SHP77 treated with DMSO at 0.1 percent for 48 hours (cell line): ENCODE data around the gene GRIN2A.
"Not testable (repeated sequence)": the region's sequence is repeated elsewhere in the genome, so short reads cannot be mapped to it uniquely, and the experiment has no call there.

Experiments
- DNase-seq: peaks from one replicate; lab custom pipeline; 2025; lab: John Stamatoyannopoulos, UW

GRIN2A gene

DNA sequence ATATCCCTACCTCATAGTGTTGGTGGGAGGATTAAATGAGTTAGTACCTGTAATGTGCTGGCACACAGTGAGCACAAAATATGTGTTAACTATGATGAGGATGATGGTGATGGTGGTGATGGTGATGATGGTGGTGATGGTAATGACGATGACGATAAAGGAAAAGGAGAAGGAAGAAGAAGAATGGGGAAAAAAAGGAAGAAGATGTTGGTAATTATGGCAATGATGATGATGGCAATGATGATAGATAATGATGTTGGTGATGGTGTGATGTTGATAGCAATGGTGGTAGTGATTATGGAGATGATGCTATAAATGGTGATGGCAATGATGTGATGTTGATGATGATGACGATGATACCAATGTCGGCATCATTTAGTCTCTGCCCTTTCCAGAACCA, 270.2 kb downstream of the GRIN2A start:
- no peak for DNase-seq

GRCh38 chr16:9911231-9911630, 271.0 kb downstream of the GRIN2A start:
- no peak for DNase-seq

DNA sequence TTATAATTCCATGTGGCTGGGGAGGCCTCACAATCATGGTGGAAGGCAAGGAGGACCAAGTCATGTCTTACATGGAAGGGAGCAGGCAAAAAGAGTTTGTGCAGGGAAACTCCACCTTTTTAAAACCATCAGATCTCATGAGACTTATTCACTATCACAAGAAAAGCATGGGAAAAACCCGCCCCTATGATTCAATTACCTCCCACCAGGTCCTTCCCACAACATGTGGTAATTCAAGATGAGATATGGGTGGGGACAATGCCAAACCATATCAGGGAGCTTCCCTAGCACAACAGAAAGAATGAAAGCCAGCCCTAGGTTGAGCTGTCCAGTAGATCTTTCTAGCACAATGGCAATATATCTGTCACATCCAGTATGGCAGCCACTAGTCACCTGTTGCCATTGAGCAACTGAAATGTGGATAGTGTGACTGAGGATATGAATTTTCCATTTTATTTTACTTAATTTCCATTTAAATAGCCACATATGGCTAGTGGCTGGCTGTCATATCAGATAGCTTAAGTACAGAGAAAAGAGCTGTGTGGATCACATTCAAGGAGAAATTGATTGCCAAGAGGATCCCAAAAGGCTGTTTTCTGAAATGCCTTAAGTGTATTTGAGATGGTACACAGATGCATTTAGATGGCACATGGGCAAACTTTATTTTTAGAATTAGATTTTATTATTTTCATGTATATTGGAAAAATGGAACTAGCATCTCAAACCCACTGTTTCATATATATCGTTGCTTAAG, 273.0 kb downstream of the GRIN2A start:
- no peak for DNase-seq

GRCh38 chr16:9908613-9909012, 273.6 kb downstream of the GRIN2A start:
- DNase-seq, result no peak

GRCh38 chr16:9907752-9908151, 274.5 kb downstream of the GRIN2A start:
- DNase-seq, result no peak

GRCh38 chr16:9906218-9906617, 276.0 kb downstream of the GRIN2A start:
- no peak for DNase-seq

DNA sequence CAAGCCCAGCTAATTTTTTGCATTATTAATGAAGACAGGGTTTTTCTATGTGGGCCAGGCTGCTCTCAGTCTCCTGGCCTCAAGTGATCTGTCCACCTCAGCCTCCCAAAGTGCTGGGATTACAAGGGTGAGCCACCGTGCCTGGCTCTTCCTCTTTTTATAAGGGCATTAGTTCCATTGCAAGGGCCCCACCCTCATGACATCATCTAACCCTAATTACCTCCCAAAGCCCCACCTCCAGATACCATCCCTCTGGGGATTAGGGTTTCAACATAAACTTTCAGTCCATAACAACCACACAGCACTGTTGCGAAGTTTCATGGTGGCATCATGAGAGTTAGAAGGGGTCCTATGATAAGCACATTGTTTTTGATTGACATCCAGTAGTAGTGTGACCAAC, 277.7 kb downstream of the GRIN2A start:
- DNase-seq, result no peak

DNA sequence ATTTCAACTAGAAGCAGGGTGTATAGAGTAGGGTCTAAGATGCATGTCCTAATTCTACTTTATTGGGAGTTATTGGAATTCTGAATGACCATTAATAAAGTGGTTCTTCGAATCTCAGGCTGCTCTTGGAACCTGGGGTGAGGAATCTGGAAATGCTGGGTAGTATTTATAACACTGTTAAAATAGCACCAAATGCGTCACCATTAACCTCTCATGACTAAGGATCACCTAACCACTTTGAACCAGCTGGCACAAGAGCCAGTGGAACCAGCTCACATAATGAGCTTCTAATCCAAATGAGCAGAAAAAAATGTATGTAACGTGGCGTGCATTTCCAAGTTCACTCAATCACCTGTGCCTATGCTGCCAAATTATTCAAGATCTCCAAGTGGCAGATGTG, 281.7 kb downstream of the GRIN2A start:
- no peak for DNase-seq

- DNase-seq, result no peak
Observed at GRCh38 chr16:9898555-9898954, 283.7 kb downstream of the GRIN2A start.

- no peak for DNase-seq
Observed at GRCh38 chr16:9898124-9898523, 284.1 kb downstream of the GRIN2A start.

- no peak for DNase-seq
Observed at GRCh38 chr16:9895817-9896216, 286.4 kb downstream of the GRIN2A start.

GRCh38 chr16:9885876-9886275, 296.4 kb downstream of the GRIN2A start:
- no peak for DNase-seq

GRCh38 chr16:9885467-9885866, 296.8 kb downstream of the GRIN2A start:
- no peak for DNase-seq

GRCh38 chr16:9875981-9876380, 306.2 kb downstream of the GRIN2A start:
- not testable (repeated sequence) for DNase-seq

DNA sequence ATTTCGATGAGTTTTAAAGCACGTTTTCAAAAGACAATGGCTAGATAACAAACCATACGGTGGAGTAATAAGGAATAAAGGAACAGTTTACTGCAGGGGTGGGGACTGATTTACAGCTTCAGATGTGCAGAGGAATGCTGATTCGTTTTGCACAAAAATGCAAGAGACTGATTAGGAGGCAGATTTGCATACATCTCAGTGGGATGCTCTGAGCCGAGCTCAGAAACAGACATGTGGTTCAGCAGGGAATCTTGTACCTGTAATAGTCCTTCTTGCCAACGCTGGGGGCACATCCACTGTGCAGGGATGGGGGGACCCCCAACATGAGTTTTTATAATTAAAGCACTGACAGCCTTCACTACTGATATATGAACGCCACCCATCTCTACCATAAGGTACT, 308.0 kb downstream of the GRIN2A start:
- DNase-seq, result no peak

DNA sequence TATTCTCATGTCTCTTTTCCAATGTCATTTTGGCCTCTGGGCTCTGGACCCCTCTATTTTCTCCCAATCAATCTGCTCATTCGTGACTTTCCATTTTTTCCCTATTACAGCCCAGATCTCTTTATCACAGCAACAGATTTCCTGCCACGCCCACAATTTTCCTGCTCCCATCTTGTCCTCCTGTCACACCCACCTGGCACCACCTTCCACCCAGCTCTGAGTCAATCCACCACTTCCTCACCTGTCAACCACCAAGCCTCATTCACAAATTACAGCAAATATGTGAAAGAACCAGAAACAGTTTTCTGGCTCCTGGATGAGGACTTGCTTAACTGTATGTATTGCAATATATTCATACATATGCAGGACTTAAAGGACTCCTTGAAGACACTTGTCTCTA, 311.3 kb downstream of the GRIN2A start:
- DNase-seq, result no peak

GRCh38 chr16:9869776-9870175, 312.5 kb downstream of the GRIN2A start:
- DNase-seq, result no peak

DNA sequence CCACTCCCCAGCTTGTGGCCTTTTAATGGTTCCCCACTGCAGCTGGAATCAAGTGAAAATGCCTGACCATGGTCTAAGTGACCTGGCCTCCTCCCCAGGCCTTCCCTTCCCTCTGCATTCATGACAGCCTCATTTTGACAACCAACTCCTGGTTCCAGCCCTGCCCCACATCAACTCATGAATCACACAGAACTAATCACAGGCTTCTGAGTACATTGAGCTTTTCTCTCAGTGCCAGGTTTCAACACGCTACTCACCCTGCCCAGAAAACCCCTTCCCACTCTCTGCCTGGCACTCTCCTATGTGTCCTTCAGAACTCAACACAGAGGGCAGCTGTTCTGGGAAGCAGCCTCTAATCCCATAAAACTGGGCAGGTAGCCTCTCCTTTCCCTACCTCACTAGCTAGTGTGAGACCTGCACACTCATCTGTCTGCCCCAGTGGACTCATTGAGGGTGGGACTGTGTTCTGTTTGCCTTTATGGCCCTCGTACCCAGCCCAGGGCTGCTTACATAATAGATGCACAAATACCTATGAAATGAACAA, 313.6 kb downstream of the GRIN2A start:
- no peak for DNase-seq

DNA sequence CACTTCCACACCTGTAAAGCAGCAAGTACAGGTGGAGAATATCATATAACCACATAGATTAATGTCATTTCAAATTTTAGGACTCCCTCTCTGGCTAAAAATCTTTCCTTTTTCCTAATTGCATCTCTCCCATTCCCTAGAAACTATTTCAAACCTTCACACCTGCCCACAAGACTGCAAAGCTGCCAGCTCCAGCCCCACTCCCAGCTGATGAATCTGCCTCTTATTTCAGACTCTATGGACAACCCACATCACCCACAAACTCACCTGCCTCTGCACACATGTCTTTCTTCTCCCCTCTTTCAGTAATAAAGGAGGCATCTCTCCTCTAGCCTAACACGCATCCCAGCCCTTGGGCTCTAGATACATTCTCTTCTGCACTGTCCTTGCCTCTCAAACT, 315.1 kb downstream of the GRIN2A start:
- no peak for DNase-seq

- DNase-seq, result no peak
Observed at GRCh38 chr16:9864461-9864860, 317.8 kb downstream of the GRIN2A start.

DNA sequence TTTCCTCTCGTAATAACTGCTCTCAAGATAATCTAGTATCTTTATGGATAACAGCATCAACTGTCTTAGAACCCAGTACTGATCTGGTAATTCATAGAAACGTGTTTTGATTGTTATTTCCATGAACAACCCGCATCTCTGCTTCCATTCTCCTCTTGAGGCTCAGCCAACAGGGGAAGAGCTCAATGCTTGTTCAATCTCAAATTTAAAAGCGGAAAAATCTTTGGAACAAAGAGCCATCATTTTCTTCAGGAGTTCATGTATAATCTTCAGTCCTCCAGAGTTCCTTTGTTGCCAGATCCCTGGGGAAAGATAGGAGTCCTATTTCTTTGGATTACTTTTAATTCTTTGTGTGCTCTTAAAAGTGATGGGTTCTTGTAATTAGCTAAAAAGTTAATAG, 319.9 kb downstream of the GRIN2A start:
- no peak for DNase-seq

DNA sequence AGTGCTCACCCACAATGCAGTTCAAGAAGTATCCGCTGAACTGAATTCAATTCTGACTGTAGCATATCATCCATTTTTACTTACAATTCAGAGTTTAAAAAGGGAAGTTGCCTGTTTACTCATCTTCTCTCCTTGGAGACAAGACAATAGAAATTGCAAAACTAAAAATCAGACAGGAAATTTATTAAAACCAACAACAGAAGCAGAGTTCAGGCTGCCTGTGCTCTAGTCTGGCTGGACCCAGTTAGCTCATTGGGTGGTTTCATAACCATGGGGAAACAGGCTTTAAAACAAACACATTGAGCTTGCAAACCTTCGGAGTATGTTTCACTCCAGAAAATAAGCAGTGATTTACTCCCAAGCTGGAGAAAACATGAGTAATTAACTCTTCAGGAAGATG, 321.4 kb downstream of the GRIN2A start:
- DNase-seq, result no peak

DNA sequence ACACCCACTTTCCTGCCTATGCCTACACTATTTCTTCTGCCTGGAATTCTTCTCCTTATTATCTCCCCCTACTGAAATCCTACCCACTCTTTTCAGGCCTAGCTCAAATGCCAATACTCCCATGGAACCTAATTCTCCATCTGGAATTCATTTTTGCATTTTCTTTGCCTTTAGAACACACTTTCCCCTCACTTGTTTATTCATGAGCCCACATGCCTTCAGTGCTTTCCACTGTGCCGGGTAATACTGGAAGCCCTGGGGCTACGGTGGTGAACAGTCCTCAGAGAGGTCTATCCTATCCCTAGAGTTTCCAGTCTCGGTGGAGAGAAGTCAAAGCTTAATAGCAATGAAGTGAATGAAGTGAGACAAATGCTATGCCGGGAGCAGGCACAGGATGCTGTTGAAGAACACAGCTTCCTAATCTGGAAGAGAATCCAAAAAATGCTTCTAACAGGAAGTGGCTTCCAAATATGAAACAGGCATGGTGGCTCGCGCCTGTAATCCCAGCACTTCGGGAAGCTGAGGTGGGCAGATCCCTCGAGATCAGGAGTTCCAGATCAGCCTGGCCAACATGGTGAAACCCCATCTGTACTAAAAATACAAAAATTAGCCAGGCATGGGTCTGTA, 322.4 kb downstream of the GRIN2A start:
- no peak for DNase-seq

DNA sequence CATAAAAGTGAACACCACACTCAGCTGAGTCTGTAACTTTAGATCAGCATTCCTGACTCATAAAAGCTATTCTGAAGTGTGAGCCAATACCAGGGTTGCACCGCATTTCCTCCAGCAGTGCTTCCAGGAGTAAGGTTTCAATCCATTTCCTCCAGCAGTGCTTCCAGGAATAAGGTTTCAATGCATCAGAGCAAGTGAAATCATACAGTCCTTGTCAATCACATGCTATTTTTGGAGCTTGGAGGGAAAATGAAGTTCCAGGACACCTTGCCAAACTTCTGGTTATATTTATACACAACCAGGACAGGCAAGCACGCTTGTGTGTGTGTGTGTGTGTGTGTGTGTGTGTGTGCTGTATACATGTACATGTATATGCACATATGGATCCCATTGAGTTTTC, 327.6 kb downstream of the GRIN2A start:
- DNase-seq, result no peak
